GM19193 (cell line): ENCODE results near the gene TUT7.

Experiments used
- POLR2A ChIP-seq: IDR thresholded peaks from 4 replicates; pipeline ENCODE4 v1.6.1; 2011; ENCODE audit not compliant: insufficient read depth, insufficient read length; ENCODE audit errors: extremely low read depth

TUT7 gene

DNA sequence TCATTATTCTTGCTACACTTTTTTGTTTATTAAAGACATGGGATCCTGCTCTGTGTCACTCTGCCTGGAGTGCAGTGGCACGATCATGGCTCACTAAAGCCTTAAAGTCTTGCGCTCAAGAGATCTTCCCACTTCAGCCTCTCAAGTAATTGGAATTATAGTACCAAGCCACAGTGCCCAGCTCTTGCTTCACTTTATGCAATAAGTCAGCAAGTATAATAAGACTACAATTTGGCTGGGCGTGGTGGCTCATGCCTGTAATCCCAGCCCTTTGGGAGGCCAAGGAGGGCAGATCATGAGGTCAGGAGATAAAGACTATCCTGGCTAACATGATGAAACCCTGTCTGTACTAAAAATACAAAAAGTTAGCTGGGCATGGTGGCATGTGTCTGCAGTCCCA lies 100.6 kb downstream of the TUT7 start:
- TF ChIP-seq POLR2A = no peak

GRCh38 chr9:86252870-86253269 lies 101.3 kb downstream of the TUT7 start:
- TF ChIP-seq POLR2A = no peak

DNA sequence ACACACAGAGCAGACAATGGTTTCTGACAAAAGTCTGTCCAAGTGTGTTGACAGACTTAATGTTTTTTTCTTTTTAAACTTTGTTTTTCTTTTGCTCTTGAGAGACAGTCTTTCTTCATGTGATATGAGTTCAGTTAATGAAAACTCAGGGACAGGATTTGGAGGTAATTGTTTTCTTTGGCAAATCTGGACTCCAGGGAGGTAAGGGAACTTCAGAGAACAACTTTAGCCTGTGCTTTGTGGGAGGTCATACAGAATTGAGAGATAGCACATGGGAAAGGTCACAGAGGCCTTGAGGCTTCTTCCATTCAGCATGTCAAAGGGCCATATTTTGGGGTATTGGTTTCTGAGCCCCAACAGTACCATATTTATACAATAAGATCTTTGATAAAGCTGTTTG lies 104.1 kb downstream of the TUT7 start:
- no peak for TF ChIP-seq POLR2A

DNA sequence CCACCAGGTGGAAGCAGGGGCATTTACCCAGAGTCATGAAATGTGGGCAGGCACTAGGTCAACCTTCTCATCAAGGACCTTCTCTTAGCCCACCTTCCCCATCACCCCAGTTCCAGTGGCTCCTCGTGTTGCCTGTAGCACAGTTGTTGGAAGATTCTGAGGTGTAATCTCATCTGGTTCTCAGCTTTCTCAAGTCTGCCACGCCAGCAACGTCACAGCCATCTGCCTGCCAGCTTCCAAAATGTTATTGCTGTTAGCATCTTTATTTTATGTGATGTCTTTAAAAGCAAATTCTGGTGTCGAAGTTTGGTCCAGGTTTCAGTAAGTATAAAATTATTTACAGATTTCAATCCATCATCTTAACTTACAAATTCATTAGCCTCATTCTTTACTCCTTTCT lies 105.5 kb downstream of the TUT7 start:
- no peak for TF ChIP-seq POLR2A

DNA sequence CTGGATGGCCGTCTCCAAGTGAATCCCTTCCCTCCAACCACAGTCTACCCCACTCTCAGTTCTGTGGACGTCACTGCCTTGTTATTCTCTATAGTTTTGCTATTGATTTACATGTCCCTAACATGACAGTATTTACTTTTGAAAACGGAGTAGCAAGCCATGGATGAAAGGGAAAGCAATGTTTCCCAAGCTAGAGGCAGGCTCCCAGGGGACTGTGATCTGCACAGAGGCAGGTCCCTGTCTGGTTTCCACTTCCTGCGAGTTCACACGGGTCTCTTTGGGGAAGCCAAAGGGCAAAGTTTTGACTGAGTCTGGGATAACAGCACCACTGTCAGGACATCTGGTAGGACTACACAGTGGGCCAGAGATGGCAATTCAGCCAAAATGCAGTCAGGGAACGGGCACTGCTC lies 107.5 kb downstream of the TUT7 start:
- TF ChIP-seq POLR2A = no peak

GRCh38 chr9:86242071-86242470 lies 112.1 kb downstream of the TUT7 start:
- TF ChIP-seq POLR2A = no peak

DNA sequence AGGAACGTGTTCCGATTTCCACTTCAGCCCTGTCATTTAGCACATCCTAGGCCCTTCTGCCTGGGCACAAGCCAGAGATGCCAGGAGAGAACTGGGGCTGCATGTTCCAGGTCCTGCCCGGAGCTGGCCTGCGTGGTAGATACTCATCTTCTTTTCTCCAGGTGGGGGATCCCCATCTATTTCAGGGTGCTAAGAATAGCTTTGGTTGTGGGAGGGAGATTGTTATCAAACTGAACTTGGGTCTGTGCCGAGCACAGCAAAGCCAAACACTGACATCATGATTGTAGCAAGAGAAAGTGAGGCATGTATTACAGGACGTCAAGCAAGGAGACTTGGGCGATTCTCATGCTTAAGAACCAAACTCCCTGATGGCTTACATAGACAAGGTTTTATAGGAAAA lies 113.0 kb downstream of the TUT7 start:
- TF ChIP-seq POLR2A = no peak

DNA sequence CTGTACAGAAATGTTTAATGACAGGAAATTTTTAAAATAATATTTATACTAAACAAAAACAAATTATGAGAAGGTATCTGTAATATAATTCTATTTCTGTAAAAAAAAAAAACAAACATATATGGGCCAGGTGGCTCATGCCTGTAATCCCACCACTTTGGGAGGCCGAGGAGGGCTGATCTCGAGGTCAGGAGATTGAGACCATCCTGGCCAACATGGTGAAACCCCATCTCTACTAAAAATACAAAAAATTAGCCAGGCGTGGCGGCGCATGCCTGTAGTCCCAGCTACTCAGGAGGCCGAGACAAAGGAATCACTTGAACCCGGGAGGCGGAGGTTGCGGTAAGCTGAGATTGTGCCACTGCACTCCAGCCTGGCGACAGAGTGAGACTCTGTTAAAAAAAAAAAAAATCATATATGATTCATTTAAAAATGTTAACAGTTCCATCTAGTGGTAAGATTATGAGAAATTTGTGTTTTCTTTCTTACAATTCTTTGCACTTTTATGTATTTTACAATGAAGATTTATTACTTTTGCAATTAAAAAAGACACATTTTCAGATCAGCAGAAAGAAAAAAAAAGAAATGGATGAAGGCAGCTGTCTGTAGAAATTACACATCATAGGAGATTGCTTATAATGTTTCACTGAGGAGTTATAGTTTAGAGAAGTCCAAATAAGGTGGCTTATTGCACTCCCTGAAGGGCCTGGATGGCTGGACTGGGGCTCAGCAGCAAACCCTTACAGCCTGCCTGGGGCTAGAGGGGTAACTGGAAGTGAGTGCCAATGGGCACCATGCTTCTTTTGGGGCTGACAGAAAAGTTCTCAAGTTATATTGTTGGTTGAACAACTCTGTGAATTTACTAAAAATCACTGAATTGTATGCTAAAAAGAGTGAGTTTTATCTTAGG lies 115.1 kb downstream of the TUT7 start:
- no peak for TF ChIP-seq POLR2A
